Measurements from ENCODE around the gene PADI2. TPM values are rescaled to one million over a fixed set of nuclear protein-coding genes. Genes with fewer than 3 reads are reported as not detected.

The PADI2 gene
- total and polyA plus RNA-seq, 12 donors: 0.20 to 0.88 (median 0.44) TPM; not detected in 2

- 77 to 89% (median 83%) methylated on average over 4 of the region's 4 CpGs for WGBS, 4 donors
- TF ChIP-seq POLR2A (IDR thresholded peaks at IDR 0.05) (no peak), CTCF (IDR thresholded peaks at IDR 0.05) (no peak)
- Histone ChIP-seq H3K9me3 (replicated peaks in 1 of 3) (no peaks in the 10 kb centered on the region), H3K4me1 (replicated peaks in 1 of 2) (no peaks in the 10 kb centered on the region), H3K36me3 (replicated peaks in 1 of 2) (peaks cover 0 to 61% of the 10 kb centered on the region in 2 donors), H3K4me3 (no peak overlapping the region), H3K27ac (no peak overlapping the region), H3K27me3 (no peaks in the 10 kb centered on the region)
- no peak for DNase-seq
- intact Hi-C loops (cut with DNase I): no loop called here
Observed at GRCh38 chr1:17030206-17030605, 89.0 kb downstream of the PADI2 start.

- WGBS, 4 donors: 59 to 73% (median 63%) methylated on average over 5 of the region's 5 CpGs
- no peak overlapping the region for H3K27ac ChIP-seq
- peaks cover 0 to 76% of the 10 kb centered on the region in 2 donors for H3K36me3 ChIP-seq (replicated peaks in 1 of 2)
- no peak overlapping the region for H3K4me3 ChIP-seq
- H3K4me1 ChIP-seq (replicated peaks in 1 of 2): no peaks in the 10 kb centered on the region
- no peaks in the 10 kb centered on the region for H3K9me3 ChIP-seq (replicated peaks in 1 of 3)
- no peaks in the 10 kb centered on the region for H3K27me3 ChIP-seq
- no peak for TF ChIP-seq POLR2A (IDR thresholded peaks at IDR 0.05)
- TF ChIP-seq CTCF (IDR thresholded peaks at IDR 0.05): no peak
- peak in 2 of 7 donors; percentile 44 to 49 for DNase-seq
- intact Hi-C loops (cut with DNase I): no loop called here
Observed at GRCh38 chr1:17028662-17029188, 90.5 kb downstream of the PADI2 start.

- Histone ChIP-seq H3K4me3 (no peak overlapping the region), H3K27me3 (no peaks in the 10 kb centered on the region), H3K36me3 (replicated peaks in 1 of 2) (peaks cover 0 to 83% of the 10 kb centered on the region in 2 donors), H3K9me3 (replicated peaks in 1 of 3) (no peaks in the 10 kb centered on the region), H3K4me1 (replicated peaks in 1 of 2) (no peaks in the 10 kb centered on the region), H3K27ac (no peak overlapping the region)
- TF ChIP-seq POLR2A (IDR thresholded peaks at IDR 0.05) (no peak), CTCF (IDR thresholded peaks at IDR 0.05) (no peak)
- no peak for DNase-seq
- intact Hi-C loops (cut with DNase I): no loop called here
- WGBS, 4 donors: 59 to 66% (median 60%) methylated on average over 2 of the region's 2 CpGs
Observed at GRCh38 chr1:17027900-17028299, 91.4 kb downstream of the PADI2 start.

GRCh38 chr1:17027403-17027802, 91.8 kb downstream of the PADI2 start:
- TF ChIP-seq CTCF (IDR thresholded peaks at IDR 0.05) (no peak), POLR2A (IDR thresholded peaks at IDR 0.05) (no peak)
- Histone ChIP-seq H3K4me3 (no peak overlapping the region), H3K9me3 (replicated peaks in 1 of 3) (no peaks in the 10 kb centered on the region), H3K27me3 (no peaks in the 10 kb centered on the region), H3K4me1 (replicated peaks in 1 of 2) (no peaks in the 10 kb centered on the region), H3K36me3 (replicated peaks in 1 of 2) (peaks cover 0 to 83% of the 10 kb centered on the region in 2 donors), H3K27ac (no peak overlapping the region)
- intact Hi-C loops (cut with DNase I): no loop called here
- no peak for DNase-seq
- 75 to 78% (median 77%) methylated on average over 5 of the region's 5 CpGs for WGBS, 4 donors
